ENCODE results near the gene XYLT1. TPM values are rescaled to one million over a fixed set of nuclear protein-coding genes. Genes with fewer than 3 reads are reported as not detected.

The XYLT1 gene
- total RNA-seq, 1 experiment from 2014 or later = 14.5 TPM

DNA sequence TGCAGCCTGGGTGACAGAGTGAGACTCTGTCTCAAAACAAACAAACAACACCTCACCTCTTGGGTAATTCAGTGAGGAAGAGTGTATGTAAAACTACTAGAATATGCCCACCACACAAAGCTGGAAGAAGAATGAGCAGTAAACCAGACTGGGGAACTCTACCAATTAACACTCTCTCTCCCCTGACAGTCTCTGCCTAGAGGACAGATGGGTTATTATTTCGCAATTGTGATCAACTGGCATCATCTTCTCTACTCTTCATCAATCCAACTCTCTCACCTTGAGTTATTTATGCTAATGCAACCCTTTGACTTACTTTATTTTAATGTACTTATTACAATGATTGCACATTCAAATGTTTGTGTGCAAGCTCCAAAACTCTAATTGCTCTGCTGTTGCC is 205.6 kb downstream of the XYLT1 start:
- Histone ChIP-seq H2BK12ac (ENCODE audit: insufficient read length, low read depth, low read length) (no peak overlapping the region), H4K91ac (ENCODE audit: insufficient read length, low read depth, low read length) (no peak overlapping the region), H2BK5ac (ENCODE audit: insufficient read length, low read length) (no peak overlapping the region), H4K5ac (ENCODE audit: insufficient read length, low read depth, low read length) (no peak overlapping the region), H3K9ac (ENCODE audit: extremely low read depth, insufficient read length, low read length) (no peak overlapping the region), H3K4me2 (ENCODE audit: insufficient read depth, insufficient read length, low read length) (no peak overlapping the region), H3K4ac (ENCODE audit: low read depth, low read length) (no peak overlapping the region), H3K79me2 (ENCODE audit: insufficient read depth, low read length) (no peaks in the 10 kb centered on the region), H3K79me1 (ENCODE audit: insufficient read depth, low read depth, low read length, poor library complexity, severe bottlenecking) (no peaks in the 10 kb centered on the region), H2AFZ (ENCODE audit: low read length) (no peak overlapping the region), H3K56ac (ENCODE audit: insufficient read length, low read depth, low read length) (no peak overlapping the region), H4K20me1 (ENCODE audit: control insufficient read depth, insufficient read depth, insufficient read length) (no peaks in the 10 kb centered on the region), H2AK5ac (ENCODE audit: insufficient read length, low read length) (no peak overlapping the region), H4K8ac (replicated peaks; ENCODE audit: insufficient read length, low read depth, low read length) (no peak overlapping the region), H3K23me2 (ENCODE audit: insufficient read length, low read depth, low read length, poor library complexity, severe bottlenecking) (no peaks in the 10 kb centered on the region), H3K27ac (ENCODE audit: insufficient read length, low read depth, low read length) (no peak overlapping the region), H3K27me3 (ENCODE audit: insufficient read depth, low read length) (no peaks in the 10 kb centered on the region), H3K4me1 (ENCODE audit: insufficient read depth, low read length) (no peaks in the 10 kb centered on the region), H2BK20ac (ENCODE audit: low read depth, low read length, poor library complexity, severe bottlenecking) (no peak overlapping the region), H3K14ac (ENCODE audit: insufficient read depth, low read length) (no peak overlapping the region), H2BK120ac (ENCODE audit: low read depth, low read length, poor library complexity, severe bottlenecking) (no peak overlapping the region), H3T11ph (ENCODE audit: low read length) (no peak overlapping the region), H2BK15ac (ENCODE audit: low read depth, low read length) (no peak overlapping the region), H3K23ac (ENCODE audit: insufficient read length, low read depth, low read length) (no peak overlapping the region), H3K18ac (ENCODE audit: insufficient read length, low read depth, low read length) (no peak overlapping the region), H3K9me3 (ENCODE audit: control insufficient read depth, low read depth, low read length) (no peaks in the 10 kb centered on the region)
- no peak for DNase-seq
- no peaks in the 10 kb centered on the region for H3K27me3 Mint-ChIP-seq (ENCODE audit: low read depth)
- no peaks in the 10 kb centered on the region for H3K9me3 Mint-ChIP-seq
- H3K4me1 Mint-ChIP-seq = peaks cover 15 to 18% of the 10 kb centered on the region in 2 experiments
- H3K4me3 Mint-ChIP-seq = no peak overlapping the region
- TF ChIP-seq, protein P1, sequence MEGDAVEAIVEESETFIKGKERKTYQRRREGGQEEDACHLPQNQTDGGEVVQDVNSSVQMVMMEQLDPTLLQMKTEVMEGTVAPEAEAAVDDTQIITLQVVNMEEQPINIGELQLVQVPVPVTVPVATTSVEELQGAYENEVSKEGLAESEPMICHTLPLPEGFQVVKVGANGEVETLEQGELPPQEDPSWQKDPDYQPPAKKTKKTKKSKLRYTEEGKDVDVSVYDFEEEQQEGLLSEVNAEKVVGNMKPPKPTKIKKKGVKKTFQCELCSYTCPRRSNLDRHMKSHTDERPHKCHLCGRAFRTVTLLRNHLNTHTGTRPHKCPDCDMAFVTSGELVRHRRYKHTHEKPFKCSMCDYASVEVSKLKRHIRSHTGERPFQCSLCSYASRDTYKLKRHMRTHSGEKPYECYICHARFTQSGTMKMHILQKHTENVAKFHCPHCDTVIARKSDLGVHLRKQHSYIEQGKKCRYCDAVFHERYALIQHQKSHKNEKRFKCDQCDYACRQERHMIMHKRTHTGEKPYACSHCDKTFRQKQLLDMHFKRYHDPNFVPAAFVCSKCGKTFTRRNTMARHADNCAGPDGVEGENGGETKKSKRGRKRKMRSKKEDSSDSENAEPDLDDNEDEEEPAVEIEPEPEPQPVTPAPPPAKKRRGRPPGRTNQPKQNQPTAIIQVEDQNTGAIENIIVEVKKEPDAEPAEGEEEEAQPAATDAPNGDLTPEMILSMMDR (conservative IDR thresholded peaks at IDR 0.05) = no peak
- WGBS (ENCODE audit: extremely low coverage, insufficient read length, low lambda C conversion rate) = no CpG with 5 or more reads among the region's 1 CpG
- no peak overlapping the region for H3K27ac Mint-ChIP-seq
- H3K36me3 Mint-ChIP-seq (ENCODE audit: insufficient read depth in 1 of 3, low read depth in 3 of 3) = no peaks in the 10 kb centered on the region

All from H9 (cell line).